Mucosa of stomach (tissue), 1 donor: ENCODE results near the gene SEMA5A.

ENCODE experiments used
- H3K27me3 ChIP-seq: one replicate; pipeline ENCODE4 v1.7.0; 2013; ENCODE audit warnings: mild to moderate bottlenecking, low read length; ENCODE audit not compliant: control insufficient read depth, insufficient read depth
- H3K36me3 ChIP-seq: one replicate; pipeline ENCODE4 v1.7.0; 2013; ENCODE audit warnings: low read length; ENCODE audit not compliant: control insufficient read depth, insufficient read depth
- H3K4me1 ChIP-seq: one replicate; pipeline ENCODE4 v1.7.0; 2013; ENCODE audit warnings: mild to moderate bottlenecking, low read length; ENCODE audit not compliant: control insufficient read depth, insufficient read depth
- H3K4me3 ChIP-seq: one replicate; pipeline ENCODE4 v1.7.0; 2013; ENCODE audit warnings: low read length
- H3K9ac ChIP-seq: one replicate; pipeline ENCODE4 v1.7.0; 2013; ENCODE audit warnings: mild to moderate bottlenecking, low read length, moderate library complexity
- H3K9me3 ChIP-seq: one replicate; pipeline ENCODE4 v1.7.0; 2013; ENCODE audit warnings: mild to moderate bottlenecking, low read length, moderate library complexity; ENCODE audit not compliant: control insufficient read depth
- donor health status: Pancreatic carcinoma.

SEMA5A gene

GRCh38 chr5:9376363-9377117 lies 169.3 kb downstream of the SEMA5A start:
- Histone ChIP-seq H3K4me1 (no peaks in the 10 kb centered on the region), H3K9ac (no peak overlapping the region), H3K36me3 (no peaks in the 10 kb centered on the region)

GRCh38 chr5:9375756-9376155 lies 170.1 kb downstream of the SEMA5A start:
- Histone ChIP-seq H3K36me3 (no peaks in the 10 kb centered on the region), H3K4me3 (no peak overlapping the region), H3K9ac (no peak overlapping the region), H3K27me3 (no peaks in the 10 kb centered on the region), H3K9me3 (no peaks in the 10 kb centered on the region), H3K4me1 (no peaks in the 10 kb centered on the region)

More at GRCh38 chr5:9376363-9377117, 169.3 kb downstream of the SEMA5A start:
- Histone ChIP-seq H3K4me3 (no peak overlapping the region), H3K9me3 (no peaks in the 10 kb centered on the region), H3K27me3 (no peaks in the 10 kb centered on the region)

- H3K27me3 ChIP-seq = no peaks in the 10 kb centered on the region
- no peaks in the 10 kb centered on the region for H3K36me3 ChIP-seq
- H3K4me1 ChIP-seq = no peaks in the 10 kb centered on the region
- H3K9ac ChIP-seq = no peak overlapping the region
- no peaks in the 10 kb centered on the region for H3K9me3 ChIP-seq
- H3K4me3 ChIP-seq = no peak overlapping the region
Observed at GRCh38 chr5:9374025-9374424, 171.8 kb downstream of the SEMA5A start.

GRCh38 chr5:9373571-9373970 lies 172.3 kb downstream of the SEMA5A start:
- H3K9ac ChIP-seq = no peak overlapping the region
- no peaks in the 10 kb centered on the region for H3K9me3 ChIP-seq
- H3K36me3 ChIP-seq = no peaks in the 10 kb centered on the region
- H3K4me1 ChIP-seq = no peaks in the 10 kb centered on the region
- H3K4me3 ChIP-seq = no peak overlapping the region
- H3K27me3 ChIP-seq = no peaks in the 10 kb centered on the region

GRCh38 chr5:9370256-9370655 lies 175.6 kb downstream of the SEMA5A start:
- Histone ChIP-seq H3K9ac (no peak overlapping the region), H3K9me3 (no peaks in the 10 kb centered on the region), H3K27me3 (no peaks in the 10 kb centered on the region), H3K4me1 (no peaks in the 10 kb centered on the region), H3K36me3 (no peaks in the 10 kb centered on the region), H3K4me3 (no peak overlapping the region)

GRCh38 chr5:9365512-9365911 lies 180.4 kb downstream of the SEMA5A start:
- Histone ChIP-seq H3K27me3 (no peaks in the 10 kb centered on the region), H3K36me3 (no peaks in the 10 kb centered on the region), H3K9me3 (no peaks in the 10 kb centered on the region), H3K4me1 (no peaks in the 10 kb centered on the region), H3K4me3 (no peak overlapping the region), H3K9ac (no peak overlapping the region)

- no peak overlapping the region for H3K4me3 ChIP-seq
- H3K27me3 ChIP-seq = no peaks in the 10 kb centered on the region
- H3K9ac ChIP-seq = no peak overlapping the region
- H3K9me3 ChIP-seq = no peaks in the 10 kb centered on the region
- H3K4me1 ChIP-seq = no peaks in the 10 kb centered on the region
- H3K36me3 ChIP-seq = no peaks in the 10 kb centered on the region
Observed at GRCh38 chr5:9363449-9363848, 182.4 kb downstream of the SEMA5A start.

- Histone ChIP-seq H3K36me3 (no peaks in the 10 kb centered on the region), H3K4me1 (no peaks in the 10 kb centered on the region), H3K27me3 (no peaks in the 10 kb centered on the region), H3K9me3 (no peaks in the 10 kb centered on the region), H3K4me3 (no peak overlapping the region), H3K9ac (no peak overlapping the region)
Observed at GRCh38 chr5:9363026-9363425, 182.8 kb downstream of the SEMA5A start.

GRCh38 chr5:9362600-9362999 lies 183.3 kb downstream of the SEMA5A start:
- no peaks in the 10 kb centered on the region for H3K9me3 ChIP-seq
- no peaks in the 10 kb centered on the region for H3K27me3 ChIP-seq
- no peaks in the 10 kb centered on the region for H3K36me3 ChIP-seq
- H3K4me3 ChIP-seq = no peak overlapping the region
- H3K9ac ChIP-seq = no peak overlapping the region
- no peaks in the 10 kb centered on the region for H3K4me1 ChIP-seq

- Histone ChIP-seq H3K36me3 (no peaks in the 10 kb centered on the region), H3K4me3 (no peak overlapping the region), H3K27me3 (no peaks in the 10 kb centered on the region), H3K4me1 (no peaks in the 10 kb centered on the region), H3K9me3 (no peaks in the 10 kb centered on the region), H3K9ac (no peak overlapping the region)
Observed at GRCh38 chr5:9361835-9362234, 184.0 kb downstream of the SEMA5A start.

- no peaks in the 10 kb centered on the region for H3K36me3 ChIP-seq
- no peak overlapping the region for H3K4me3 ChIP-seq
- no peaks in the 10 kb centered on the region for H3K9me3 ChIP-seq
- H3K27me3 ChIP-seq = no peaks in the 10 kb centered on the region
- H3K9ac ChIP-seq = no peak overlapping the region
- no peaks in the 10 kb centered on the region for H3K4me1 ChIP-seq
Observed at GRCh38 chr5:9358961-9359685, 186.8 kb downstream of the SEMA5A start.

- no peak overlapping the region for H3K4me3 ChIP-seq
- H3K4me1 ChIP-seq = no peaks in the 10 kb centered on the region
- no peaks in the 10 kb centered on the region for H3K36me3 ChIP-seq
- H3K27me3 ChIP-seq = no peaks in the 10 kb centered on the region
- no peaks in the 10 kb centered on the region for H3K9me3 ChIP-seq
- no peak overlapping the region for H3K9ac ChIP-seq
Observed at GRCh38 chr5:9356351-9356825, 189.5 kb downstream of the SEMA5A start.
